AML-193 (cell line): ENCODE data around the gene GPR157.

ENCODE experiments used
- DNase-seq, 2 experiments: peaks; one replicate each; lab custom pipeline; 2025; lab: John Stamatoyannopoulos, UW

GPR157 gene

DNA sequence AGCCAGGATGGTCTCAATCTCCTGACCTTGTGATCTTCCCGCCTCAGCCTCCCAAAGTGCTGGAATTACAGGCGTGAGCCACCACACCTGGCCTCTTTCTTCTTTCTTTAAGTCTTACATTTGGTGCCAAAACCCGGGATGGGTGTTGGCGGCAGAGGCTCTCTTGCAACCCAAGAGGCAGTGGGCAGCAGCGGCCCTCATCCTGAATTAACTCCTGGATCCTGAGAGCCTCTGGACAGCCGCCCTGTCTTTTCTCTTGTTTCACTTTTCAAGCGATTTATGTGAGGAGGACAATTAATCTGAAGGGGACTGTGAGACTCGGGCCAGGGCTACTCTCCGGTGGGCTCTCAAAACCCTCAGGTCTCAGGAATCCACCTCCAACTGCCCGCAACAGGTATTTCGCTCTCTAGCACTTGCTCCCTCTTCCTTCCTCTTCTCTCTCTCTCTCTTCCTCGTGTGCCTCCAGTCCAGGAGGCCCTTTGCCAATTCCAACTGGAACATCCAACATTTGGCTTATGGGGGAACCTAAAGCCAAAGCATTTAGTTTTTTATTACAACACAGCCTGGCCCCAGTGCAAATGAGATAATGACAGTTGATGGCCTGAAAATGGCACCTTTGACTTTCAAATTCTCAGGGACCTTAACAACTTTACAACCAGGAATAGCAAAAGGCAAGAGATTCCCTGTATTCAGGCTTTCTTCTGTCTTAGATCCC, 41.3 kb downstream of the GPR157 start:
- DNase-seq, result no peak

DNA sequence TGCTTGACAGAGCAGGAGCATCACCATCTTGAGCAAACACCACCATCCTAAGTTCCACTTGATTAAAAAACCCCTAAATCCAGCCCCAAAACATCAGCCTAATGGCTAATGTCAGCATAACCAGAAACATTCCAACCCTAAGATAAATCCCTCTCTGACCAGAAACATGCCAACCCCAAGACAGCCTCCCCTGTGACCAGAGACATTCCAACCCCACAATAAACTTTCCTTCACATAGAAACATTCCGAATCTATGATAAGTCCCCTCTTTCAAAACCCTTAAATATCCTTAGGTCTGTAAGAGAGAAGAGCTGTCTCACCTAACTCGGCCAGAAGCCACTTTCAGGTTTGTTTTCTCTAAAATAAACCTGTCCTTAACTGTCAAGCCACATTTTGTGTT, 42.1 kb downstream of the GPR157 start:
- DNase-seq, result no peak

GRCh38 chr1:9086045-9086444, 42.9 kb downstream of the GPR157 start:
- DNase-seq, result no peak

- no peak for DNase-seq
These were observed 43.5 kb downstream of the GPR157 start for GRCh38 chr1:9085306-9085940.

DNA sequence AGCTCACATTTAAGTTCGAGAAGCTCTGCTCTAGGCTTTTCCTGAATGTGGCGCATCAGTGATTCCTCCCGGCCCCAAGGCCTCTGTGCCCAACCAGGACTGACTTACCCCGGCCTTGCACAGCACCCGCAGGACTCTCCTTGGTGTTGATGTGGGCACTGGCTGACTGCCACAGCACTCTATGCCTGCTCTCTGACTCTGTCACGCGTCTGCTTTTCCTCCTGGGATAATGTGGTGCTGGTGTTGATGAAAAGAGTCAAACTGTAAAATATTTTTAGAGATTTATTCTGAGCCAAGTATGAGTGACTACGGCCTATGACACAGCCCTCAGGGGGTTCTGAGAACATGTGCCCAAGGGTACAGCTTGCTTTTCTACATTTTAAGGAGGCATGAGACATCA, 44.0 kb downstream of the GPR157 start:
- no peak for DNase-seq

DNA sequence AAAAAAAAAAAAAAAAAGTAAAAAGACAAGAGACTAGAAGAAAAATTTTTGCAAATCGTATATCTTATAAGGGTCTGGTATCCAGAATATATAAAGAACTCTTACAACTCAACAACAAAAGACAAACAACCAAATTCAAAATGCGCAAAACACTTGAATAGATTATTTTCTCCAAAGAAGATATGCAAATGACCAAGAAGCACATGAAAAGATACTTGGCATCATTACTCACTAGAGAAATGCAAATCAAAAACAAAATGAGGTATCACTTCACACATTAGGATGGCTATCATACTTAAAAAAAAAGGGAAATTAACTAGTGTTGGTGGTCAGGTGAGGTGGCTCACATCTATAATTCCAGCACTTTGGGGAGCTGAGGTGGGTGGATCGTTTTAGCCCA, 47.4 kb downstream of the GPR157 start:
- no peak for DNase-seq

GRCh38 chr1:9080705-9081291, 48.1 kb downstream of the GPR157 start:
- no peak for DNase-seq

DNA sequence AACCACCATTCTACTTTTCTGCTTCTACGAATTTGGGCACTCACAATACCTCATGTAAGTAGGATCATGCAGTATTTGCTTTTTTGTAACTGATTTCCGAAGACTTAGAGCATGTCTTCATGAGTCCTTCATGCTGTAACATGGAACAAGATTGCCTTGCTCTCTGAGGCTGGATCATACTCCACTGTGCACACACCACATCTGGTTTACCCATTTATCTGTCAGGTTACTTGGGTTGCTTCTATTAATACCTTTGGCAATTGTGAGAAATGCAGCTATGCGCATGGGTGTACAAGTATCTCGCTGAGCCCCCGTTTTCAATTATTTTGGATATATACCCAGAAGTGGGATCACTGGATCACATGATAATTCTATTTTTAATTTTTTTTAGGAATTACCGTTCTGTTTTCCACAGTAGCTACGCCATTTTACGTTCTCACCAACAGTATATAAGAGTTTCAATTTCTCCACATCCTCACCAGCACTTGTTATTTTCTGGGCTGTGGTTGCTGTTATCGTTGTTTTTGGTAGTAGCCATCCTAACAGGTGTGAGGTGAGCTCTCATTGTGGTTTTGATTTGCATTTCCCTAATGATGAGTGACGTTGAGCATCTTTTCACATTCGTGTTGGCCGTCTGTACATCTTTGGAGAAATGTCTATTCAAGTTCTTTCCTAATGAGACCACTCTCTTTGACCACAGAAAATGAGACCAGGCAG, 48.8 kb downstream of the GPR157 start:
- DNase-seq, result no peak

GRCh38 chr1:9078752-9079500, 50.0 kb downstream of the GPR157 start:
- DNase-seq, result no peak

GRCh38 chr1:9078015-9078751, 50.7 kb downstream of the GPR157 start:
- DNase-seq, result peak in 1 of 2 experiments; percentile 23

DNA sequence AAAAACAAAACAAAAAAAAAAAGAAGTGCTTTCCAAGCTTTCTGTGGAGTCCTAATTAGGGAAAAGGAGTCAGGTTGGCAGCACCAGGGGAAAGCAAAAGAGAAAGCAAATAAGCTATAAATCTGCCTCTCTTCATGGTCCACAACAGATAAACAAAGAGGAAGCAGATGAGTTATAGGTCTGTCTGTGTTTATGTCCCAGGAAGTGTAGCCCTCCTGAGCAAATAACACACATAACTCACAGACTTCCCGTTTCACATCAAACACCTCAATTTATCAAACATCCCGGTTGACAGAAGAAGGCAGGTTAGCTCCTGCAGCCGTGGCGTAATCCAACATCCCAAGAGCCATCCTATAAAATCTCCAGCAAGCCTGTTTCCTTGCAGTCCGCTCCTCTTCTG, 53.9 kb downstream of the GPR157 start:
- peak in 1 of 2 experiments; percentile 21 for DNase-seq

DNA sequence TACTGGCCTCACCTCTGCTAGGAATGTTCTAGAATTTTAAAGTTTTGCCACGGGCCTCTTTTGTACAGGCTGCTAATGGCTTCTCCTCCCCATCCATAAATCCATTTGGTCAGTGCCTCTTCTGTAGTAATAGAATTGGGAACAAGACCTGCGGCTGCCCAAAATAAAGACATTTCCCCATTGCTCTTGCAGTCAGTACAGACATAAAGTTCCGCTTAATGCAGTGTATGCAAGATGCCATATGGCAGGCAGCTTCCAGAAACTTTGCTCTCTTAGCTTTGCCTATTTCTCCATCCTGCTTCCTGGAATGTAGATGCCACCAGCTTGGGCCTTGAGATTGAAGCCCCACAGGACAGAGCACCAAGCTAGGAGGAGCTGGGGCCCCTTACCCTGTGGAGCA, 55.8 kb downstream of the GPR157 start:
- DNase-seq, result no peak

DNA sequence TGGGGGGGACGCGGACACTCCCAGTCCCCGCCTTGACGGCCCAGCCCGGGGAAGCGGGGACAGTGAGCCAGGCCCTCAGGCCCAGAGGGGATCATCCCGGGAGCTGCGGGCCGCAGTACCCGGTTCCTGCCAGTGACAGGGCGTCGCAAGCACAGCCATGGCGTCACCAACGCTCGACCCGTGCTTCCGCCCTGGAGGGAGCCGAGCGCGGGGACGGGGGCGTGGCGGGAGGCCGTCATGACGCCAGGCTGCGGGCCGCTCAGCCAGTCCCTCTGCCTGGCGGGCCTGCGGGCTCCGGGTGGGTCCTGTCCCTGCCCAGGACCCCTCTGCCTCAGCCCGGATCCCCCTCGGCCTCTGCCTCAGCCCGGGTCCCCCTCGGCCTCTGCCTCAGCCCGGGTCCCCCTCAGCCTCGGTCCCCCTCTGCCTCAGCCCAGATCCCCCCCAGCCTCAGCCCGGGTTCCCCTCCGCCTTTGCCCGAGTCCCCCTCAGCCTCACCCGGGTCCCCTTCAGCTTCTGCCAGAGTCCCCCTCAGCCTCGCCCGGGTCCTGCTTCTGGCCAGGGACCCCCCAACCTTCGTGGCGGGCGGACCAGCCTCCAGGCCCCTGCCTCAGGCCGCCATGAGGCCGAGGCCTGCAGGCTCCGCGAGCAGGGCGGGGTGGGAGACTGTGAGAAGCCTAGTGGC, 57.2 kb downstream of the GPR157 start:
- DNase-seq, result no peak

DNA sequence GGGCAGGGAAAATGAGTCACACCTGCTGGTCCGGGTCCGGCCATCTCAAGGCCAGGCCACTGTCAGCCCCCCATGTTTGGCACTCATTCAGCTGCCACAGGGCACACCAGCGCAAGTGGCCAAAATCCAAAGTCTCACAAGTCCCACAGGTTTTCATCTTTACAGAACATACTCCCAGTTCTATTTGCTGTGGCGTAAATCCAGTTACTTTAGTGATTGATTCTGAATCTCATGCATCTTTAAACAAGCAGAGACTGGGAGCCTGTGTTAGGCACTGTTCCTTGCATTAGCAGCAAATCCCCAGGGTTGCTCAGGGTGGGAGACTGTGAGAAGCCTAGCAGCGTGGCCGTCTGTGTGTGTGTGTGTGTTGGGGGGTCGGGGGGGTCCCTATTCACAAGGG, 58.4 kb downstream of the GPR157 start:
- DNase-seq, result no peak

GRCh38 chr1:9069326-9070100, 59.4 kb downstream of the GPR157 start, which contains the start of gene SLC2A5:
SLC2A5 (minus strand) TSS chr1:9069635; CDS start chr1:9069536, 99 bp downstream.
- peak; percentile 71 to 73 for DNase-seq

- no peak for DNase-seq
These were observed 59.9 kb downstream of the GPR157 start for GRCh38 chr1:9068981-9069325.

DNA sequence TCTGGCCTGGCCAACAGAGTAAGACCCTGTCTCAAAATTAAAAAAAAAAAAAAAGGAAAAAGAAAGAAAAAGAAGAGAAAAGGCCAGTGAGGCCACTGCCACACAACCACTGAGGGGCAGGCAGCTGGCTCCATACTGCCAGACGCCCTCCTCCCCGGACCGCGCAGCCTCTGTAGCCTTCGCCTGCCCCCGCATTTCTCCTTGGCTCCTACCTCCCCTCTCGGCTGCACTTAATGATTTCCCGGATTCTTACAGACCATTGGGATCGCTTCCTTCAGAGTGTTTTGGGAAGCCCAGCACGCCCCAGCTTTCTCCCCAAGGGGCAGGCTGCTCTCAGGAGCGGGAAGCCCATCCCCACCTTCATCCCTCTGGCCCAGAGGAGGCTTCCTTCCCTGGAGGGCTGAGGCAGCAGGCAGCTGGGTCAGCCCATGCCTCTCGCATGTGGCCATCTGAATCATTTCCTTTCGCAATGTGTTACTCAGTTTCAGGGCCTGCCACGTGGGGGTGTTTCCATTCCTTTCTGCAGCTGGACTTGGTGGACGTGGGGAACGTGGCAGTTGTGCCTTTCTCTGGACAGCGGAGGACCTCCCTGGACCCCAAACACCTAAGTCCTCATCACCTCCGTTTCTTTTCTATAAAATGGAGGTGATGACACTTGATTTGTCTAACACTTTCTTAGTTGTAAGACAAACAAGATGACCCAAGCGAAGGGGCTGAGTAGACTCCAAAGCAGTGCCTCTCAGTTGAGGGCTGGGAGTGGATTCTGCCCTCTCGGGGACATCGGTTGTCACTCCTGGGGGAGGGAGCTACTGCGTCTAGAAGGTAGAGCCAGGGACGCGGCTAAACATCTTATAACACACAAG, 61.7 kb downstream of the GPR157 start:
- peak; percentile 35 to 70 for DNase-seq

DNA sequence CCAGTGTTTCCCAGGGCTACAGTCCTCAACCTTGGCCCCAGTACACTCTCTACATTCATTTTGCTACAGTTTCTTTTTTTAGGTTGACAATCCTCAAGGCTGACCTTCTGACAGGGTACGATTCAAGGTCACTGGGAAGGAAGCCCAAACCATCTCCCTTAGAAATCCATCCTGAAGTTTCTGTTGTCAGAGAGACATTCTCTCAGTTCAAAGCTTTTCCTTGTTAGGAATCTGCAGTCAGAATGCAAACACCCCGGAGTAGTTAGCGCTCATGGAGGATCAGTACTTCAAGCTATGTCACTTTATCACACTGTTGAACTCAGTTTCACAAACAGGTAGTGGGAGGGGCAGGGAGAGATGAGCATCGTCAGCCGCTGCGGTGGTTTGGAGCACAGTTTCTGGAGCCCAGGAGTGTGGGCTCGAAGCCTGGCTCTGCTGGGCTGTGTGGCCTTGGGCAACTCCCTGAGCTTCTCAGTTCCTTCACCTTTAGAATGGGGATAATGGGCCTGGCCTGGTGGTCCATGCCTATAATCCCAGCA, 63.6 kb downstream of the GPR157 start:
- DNase-seq, result no peak

GRCh38 chr1:9062846-9063245, 66.1 kb downstream of the GPR157 start:
- no peak for DNase-seq
